HCT116 (cell line): ENCODE results near the gene COL4A1. TPM values are rescaled to one million over a fixed set of nuclear protein-coding genes. Genes with fewer than 3 reads are reported as not detected.

Source experiments
- ATAC-seq: fragments of 200-7000 bp; cut with Tn5 transposase; 2 replicates; pipeline ENCODE4 v1.9.1; 2020; ENCODE audit warnings: mild to moderate bottlenecking, moderate library complexity
- BruUV-seq: library from RNA; stranded (reverse); fragments of 400-500 nt; replicated peaks from 2 replicates; lab custom pipeline; 2021; lab: Mats Ljungman, UMichigan
- CTCF ChIA-PET: fragments of 300-600 bp; sonication (Branson Sonifier 250); formaldehyde crosslinking; loops from one replicate; lab custom pipeline; 2021; ENCODE audit warnings: antibody characterized with exemption; lab: Charles Lee
- POLR2A ChIA-PET: fragments of 300-600, 350-600 bp; sonication (Branson Sonifier 250); formaldehyde crosslinking; loops from one replicate; lab custom pipeline; 2021; ENCODE audit warnings: antibody characterized with exemption; lab: Charles Lee
- RAD21 ChIA-PET, 2 experiments: fragments of 300-600 bp; sonication (Branson Sonifier 250); formaldehyde crosslinking; loops; one replicate each; lab custom pipeline; 2023; ENCODE audit warnings: low total read pairs in 2 of 2; ENCODE audit not compliant: uncharacterized antibody in 2 of 2, unreplicated experiment in 2 of 2, low non-redundant PET in 1 of 2; lab: Charles Lee
- DNase-seq: peaks from one replicate; pipeline ENCODE4 v3.0.0-alpha.2; 2010; ENCODE audit warnings: low read depth, low spot score
- H2AFZ ChIP-seq: fragments of 200-600 bp; shearing (Covaris generic), sonication (generic); 2 replicates; pipeline ENCODE4 v1.6.1; 2017; ENCODE audit warnings: low read depth, mixed run types, mixed read lengths, antibody characterized with exemption, low read length; ENCODE audit not compliant: poor library complexity, severe bottlenecking
- H3K27ac ChIP-seq: 2 replicates; pipeline ENCODE4 v1.5.1; 2012; ENCODE audit warnings: low read depth, low read length
- H3K27me3 ChIP-seq: fragments of 200-600 bp; sonication (generic); 2 replicates; pipeline ENCODE4 v1.6.1; 2016; ENCODE audit warnings: mixed run types, low read length, mixed read lengths; ENCODE audit not compliant: insufficient read depth
- H3K36me3 ChIP-seq, 2 experiments: fragments of 200-500 bp in 1 of 2; fragments of 200-600 bp in 1 of 2; sonication (Bioruptor generic) in 1 of 2; sonication (generic) in 1 of 2; 2 replicates each; pipeline versions ENCODE4 v1.5.1 to v1.6.1; 2014 to 2016; ENCODE audit warnings: low read length in 2 of 2, inconsistent platforms in 1 of 2, mixed read lengths in 1 of 2, mixed run types in 1 of 2; ENCODE audit not compliant: insufficient read depth in 2 of 2, control insufficient read depth in 1 of 2
- H3K4me1 ChIP-seq, 2 experiments: fragments of 200-600 bp in 1 of 2; sonication (generic) in 1 of 2; 2 replicates each; pipeline versions ENCODE4 v1.5.1 to v1.6.1; 2012 to 2017; ENCODE audit warnings: low read length in 2 of 2, inconsistent platforms in 1 of 2, mild to moderate bottlenecking in 1 of 2, mixed read lengths in 1 of 2, mixed run types in 1 of 2, moderate library complexity in 1 of 2; ENCODE audit not compliant: insufficient read depth in 2 of 2, control insufficient read depth in 1 of 2
- H3K4me2 ChIP-seq: fragments of 200-600 bp; sonication (generic); 2 replicates; pipeline ENCODE4 v1.6.1; 2017; ENCODE audit warnings: mixed run types, low read length, mixed read lengths
- H3K4me3 ChIP-seq, 2 experiments: fragments of 200-600 bp in 1 of 2; sonication (generic) in 1 of 2; replicated peaks in 1 of 2; 2 replicates each; pipeline ENCODE4 v1.5.1; 2011 to 2016; ENCODE audit warnings: low read length in 2 of 2, control low read depth in 1 of 2, low read depth in 1 of 2, mild to moderate bottlenecking in 1 of 2, mixed read lengths in 1 of 2, mixed run types in 1 of 2
- H3K79me2 ChIP-seq: fragments of 200-600 bp; sonication (generic); 2 replicates; pipeline ENCODE4 v1.6.1; 2017; ENCODE audit warnings: mild to moderate bottlenecking, mixed run types, low read length, moderate library complexity, mixed read lengths; ENCODE audit not compliant: insufficient read depth
- H3K9ac ChIP-seq: fragments of 200-600 bp; sonication (generic); 2 replicates; pipeline ENCODE4 v1.6.1; 2016; ENCODE audit warnings: low read length, mixed read lengths
- H3K9me2 ChIP-seq: fragments of 200-600 bp; sonication (generic), shearing (Covaris generic); 2 replicates; pipeline ENCODE4 v1.6.1; 2017; ENCODE audit warnings: mixed run types, mild to moderate bottlenecking, moderate library complexity; ENCODE audit not compliant: insufficient read depth
- H3K9me3 ChIP-seq, 2 experiments: fragments of 200-500 bp in 1 of 2; fragments of 200-600 bp in 1 of 2; sonication (Bioruptor generic) in 1 of 2; sonication (generic) in 1 of 2; 2 replicates each; pipeline ENCODE4 v1.6.1; 2014 to 2017; ENCODE audit warnings: low read length in 2 of 2, mixed read lengths in 2 of 2, inconsistent platforms in 1 of 2, low read depth in 1 of 2, mild to moderate bottlenecking in 1 of 2, mixed run types in 1 of 2, moderate library complexity in 1 of 2; ENCODE audit not compliant: control insufficient read depth in 1 of 2, insufficient read depth in 1 of 2
- H4K20me1 ChIP-seq: fragments of 200-600 bp; sonication (generic), shearing (Covaris generic); 2 replicates; pipeline ENCODE4 v1.6.1; 2017; ENCODE audit warnings: mixed run types, mild to moderate bottlenecking, moderate library complexity; ENCODE audit not compliant: insufficient read depth
- CBX3 ChIP-seq: IDR thresholded peaks from 2 replicates; pipeline ENCODE4 v1.6.1; 2012; ENCODE audit warnings: low read depth
- CEBPB ChIP-seq: IDR thresholded peaks from 2 replicates; pipeline ENCODE4 v1.6.1; 2012; ENCODE audit warnings: low read depth
- EGR1 ChIP-seq: IDR thresholded peaks from 2 replicates; pipeline ENCODE4 v1.6.1; 2012; ENCODE audit warnings: low read depth
- ELF1 ChIP-seq: IDR thresholded peaks from 2 replicates; pipeline ENCODE4 v1.6.1; 2012; ENCODE audit warnings: low read depth, borderline replicate concordance
- EZH2phosphoT487 ChIP-seq: fragments of 200-600 bp; IDR thresholded peaks from 2 replicates; pipeline ENCODE4 v1.6.1; 2018; ENCODE audit warnings: antibody characterized with exemption, borderline replicate concordance
- FOSL1 ChIP-seq: IDR thresholded peaks from 2 replicates; pipeline ENCODE4 v1.6.1; 2012; ENCODE audit warnings: low read depth
- MAX ChIP-seq: IDR thresholded peaks from 2 replicates; pipeline ENCODE4 v1.6.1; 2012
- POLR2A ChIP-seq: IDR thresholded peaks from 2 replicates; pipeline ENCODE4 v1.7.0; 2011; ENCODE audit warnings: borderline replicate concordance; ENCODE audit not compliant: insufficient read depth, insufficient read length; ENCODE audit errors: extremely low read depth
- POLR2AphosphoS5 ChIP-seq: IDR thresholded peaks from 2 replicates; pipeline ENCODE4 v1.6.1; 2011; ENCODE audit warnings: mild to moderate bottlenecking, low read depth, low read length, moderate library complexity
- RAD21 ChIP-seq: IDR thresholded peaks from 2 replicates; pipeline ENCODE4 v1.6.1; 2012; ENCODE audit warnings: low read depth, mild to moderate bottlenecking
- REST ChIP-seq: IDR thresholded peaks from 2 replicates; pipeline ENCODE4 v1.6.1; 2012; ENCODE audit warnings: low read depth
- SIN3A ChIP-seq: IDR thresholded peaks from 2 replicates; pipeline ENCODE4 v1.6.1; 2012; ENCODE audit warnings: low read depth
- SP1 ChIP-seq: IDR thresholded peaks from 2 replicates; pipeline ENCODE4 v1.6.1; 2012; ENCODE audit warnings: low read depth
- ZFX ChIP-seq: fragments of 450-650 bp; IDR thresholded peaks from 2 replicates; pipeline ENCODE4 v1.6.1; 2017
- ZNF274 ChIP-seq: fragments of 200-500 bp; sonication (Bioruptor generic); IDR thresholded peaks from 2 replicates; pipeline ENCODE4 v1.6.1; 2014; ENCODE audit warnings: mild to moderate bottlenecking, low read depth, low read length, inconsistent platforms
- intact Hi-C: fragments of 100-400 bp; cut with micrococcal nuclease; formaldehyde crosslinking; loops from 2 replicates; pipeline ENCODE4 v1.10.0; 2022
- total RNA-seq: library from RNA; stranded (reverse); gene quantifications from one replicate; pipeline ENCODE4 v1.2.1, GENCODE V29; 2021; ENCODE audit not compliant: unreplicated experiment

Gene COL4A1
- total RNA-seq, 1 experiment from 2014 or later: 0.57 TPM

GRCh38 chr13:110214637-110215036 is 92.3 kb downstream of the COL4A1 start (continued):
- TF ChIP-seq SIN3A (no peak), REST (no peak), POLR2AphosphoS5 (no peak), RAD21 (no peak)
- TF ChIP-seq, all 23 proteins: peak for 0

- intact Hi-C loops: no loop called here
- RAD21 ChIA-PET: no interaction called here
- POLR2A ChIA-PET: no interaction called here
- H4K20me1 ChIP-seq: no peaks in the 10 kb centered on the region
- H3K27me3 ChIP-seq: no peaks in the 10 kb centered on the region
- H3K9ac ChIP-seq: no peak overlapping the region
- no peak overlapping the region for H2AFZ ChIP-seq
- H3K27ac ChIP-seq: no peak overlapping the region
- H3K4me1 ChIP-seq: peaks cover 0 to 6% of the 10 kb centered on the region in 2 experiments; a peak in 1 of 4 replicates
- no peaks in the 10 kb centered on the region for H3K9me2 ChIP-seq
- no peaks in the 10 kb centered on the region for H3K79me2 ChIP-seq
- no TSS peak for BruUV-seq
- DNase-seq: no peak
- CTCF ChIA-PET: no interaction called here
- H3K4me2 ChIP-seq: no peak overlapping the region
- H3K9me3 ChIP-seq: no peaks in the 10 kb centered on the region
- H3K36me3 ChIP-seq: no peaks in the 10 kb centered on the region
- no peak overlapping the region for H3K4me3 ChIP-seq
- TF ChIP-seq ZNF274 (no peak), EGR1 (no peak), ZFX (no peak), ELF1 (no peak), FOSL1 (no peak), EZH2phosphoT487 (no peak), MAX (no peak), POLR2A (no peak), REST (no peak), SP1 (no peak), POLR2AphosphoS5 (no peak), CBX3 (no peak), CEBPB (no peak)
- no peak for ATAC-seq
These were observed 93.4 kb downstream of the COL4A1 start for GRCh38 chr13:110213461-110214074.
